ENCODE data around the gene PHF21B.

Gene PHF21B

GRCh38 chr22:44842417-44842816 lies 167.4 kb downstream of the PHF21B start:
- intact Hi-C loops (cut with DNase I): no loop called here
- no peak for DNase-seq

GRCh38 chr22:44840611-44841322 lies 169.0 kb downstream of the PHF21B start:
- intact Hi-C loops (cut with DNase I): no loop called here
- no peak for DNase-seq

DNA sequence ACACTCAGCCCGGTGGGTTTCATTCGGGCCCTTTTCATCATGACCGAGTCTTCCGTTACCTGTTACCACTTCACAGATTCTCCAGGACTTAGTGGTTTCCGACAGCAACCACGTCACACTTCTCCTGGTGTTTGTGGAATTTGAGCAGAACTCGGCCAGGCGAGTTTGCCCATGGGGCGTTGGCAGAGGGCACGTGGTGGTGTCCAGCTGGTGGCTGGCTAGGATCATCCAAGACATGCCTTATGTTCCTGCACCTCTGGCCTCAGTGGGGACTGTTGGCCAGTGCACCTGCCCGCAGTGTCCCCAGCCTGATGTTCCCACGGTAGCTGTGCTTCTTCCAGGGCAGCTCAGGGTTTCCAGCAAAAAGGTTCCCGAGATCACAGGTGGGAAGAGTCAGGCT lies 170.1 kb downstream of the PHF21B start:
- DNase-seq: no peak
- intact Hi-C loops (cut with DNase I): no loop called here

- intact Hi-C loops (cut with DNase I): no loop called here
Observed at GRCh38 chr22:44839061-44839460, 170.7 kb downstream of the PHF21B start.

GRCh38 chr22:44838316-44839016 lies 171.3 kb downstream of the PHF21B start:
- DNase-seq: peak in 1 of 42 donors; percentile 6
- intact Hi-C loops (cut with DNase I): no loop called here

More at GRCh38 chr22:44839061-44839460, 170.7 kb downstream of the PHF21B start:
- DNase-seq: no peak

GRCh38 chr22:44837481-44837880 lies 172.3 kb downstream of the PHF21B start:
- intact Hi-C loops (cut with DNase I): no loop called here
- no peak for DNase-seq

GRCh38 chr22:44834065-44834464 lies 175.7 kb downstream of the PHF21B start:
- no peak for DNase-seq
- intact Hi-C loops (cut with DNase I): no loop called here

DNA sequence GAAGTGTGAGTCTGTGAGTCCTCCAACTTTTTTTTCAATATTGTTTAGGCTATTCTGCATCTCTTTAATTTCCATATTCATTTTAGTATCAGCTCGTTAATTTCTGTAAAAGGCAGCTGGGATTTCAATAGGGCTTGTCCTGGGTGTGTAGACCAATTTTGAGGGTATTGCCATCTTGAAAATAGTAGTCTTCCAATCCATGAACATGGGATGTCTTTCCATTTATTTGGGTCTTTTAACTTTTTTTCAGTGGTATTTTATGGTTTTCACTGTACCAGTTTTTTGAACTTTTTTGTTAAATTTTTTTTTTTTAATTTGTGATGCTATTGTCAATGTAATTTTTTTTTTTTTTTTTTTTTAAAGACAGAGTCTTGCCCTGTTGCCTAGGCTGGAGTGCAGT lies 177.9 kb downstream of the PHF21B start:
- intact Hi-C loops (cut with DNase I): no loop called here
- DNase-seq: no peak

Data from head of caudate nucleus (tissue), 42 donors.